Measurements from ENCODE around the gene CALHM1.
"Not testable (repeated sequence)": the region's sequence is repeated elsewhere in the genome, so short reads cannot be mapped to it uniquely, and the experiment has no call there.

CALHM1 gene

DNA sequence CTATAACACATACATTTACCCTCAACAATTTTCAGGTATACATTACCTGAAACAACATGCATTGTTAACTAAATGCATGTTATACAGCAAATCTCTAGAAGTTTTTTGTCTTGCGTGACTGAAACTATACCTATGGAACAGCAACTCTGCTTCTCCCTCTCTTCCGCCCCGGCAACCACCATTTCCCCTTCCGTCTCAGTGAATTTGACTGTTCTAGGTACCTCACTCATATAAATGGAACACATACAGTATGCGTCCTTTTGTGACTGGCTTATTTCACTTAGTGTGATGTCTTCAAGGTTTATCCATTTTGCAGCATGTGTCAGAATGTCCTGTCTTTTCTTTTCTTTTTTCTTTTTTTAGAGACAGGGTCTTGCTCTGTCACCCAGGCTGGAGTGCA lies 29.1 kb downstream of the CALHM1 start:
- no peak for DNase-seq (ENCODE audit: low read depth)

DNA sequence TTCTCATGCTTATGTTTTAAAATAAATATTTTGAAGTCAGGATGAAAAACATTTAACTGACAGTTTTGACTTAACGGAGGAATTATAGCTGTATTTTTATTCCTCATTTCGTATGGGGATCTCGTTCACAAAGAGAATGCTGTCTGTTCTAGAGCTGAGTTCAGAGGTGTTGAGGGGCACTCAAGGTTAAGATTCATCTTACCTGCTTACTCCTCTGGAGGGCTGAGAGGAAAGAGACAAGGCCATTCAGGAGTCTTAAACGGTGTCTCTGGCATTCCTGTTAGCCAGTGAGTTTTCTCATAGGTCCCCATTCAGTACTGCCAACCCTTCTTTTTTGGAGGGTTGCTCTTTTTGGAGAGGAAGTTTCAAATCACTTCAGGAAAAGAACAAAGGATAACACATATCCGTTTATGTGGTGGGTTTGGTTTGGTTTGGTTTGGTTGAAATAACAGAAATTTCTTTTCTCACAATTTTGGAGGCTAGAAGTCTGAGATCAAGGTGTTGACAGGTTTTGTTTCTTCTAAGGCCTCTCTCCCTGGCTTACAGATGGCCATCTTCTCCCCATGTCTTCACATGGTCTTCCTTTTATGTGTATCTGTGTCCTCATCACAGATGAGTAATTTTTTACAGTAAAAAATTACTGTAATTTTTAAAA lies 29.6 kb downstream of the CALHM1 start:
- DNase-seq (ENCODE audit: low read depth), result no peak

DNA sequence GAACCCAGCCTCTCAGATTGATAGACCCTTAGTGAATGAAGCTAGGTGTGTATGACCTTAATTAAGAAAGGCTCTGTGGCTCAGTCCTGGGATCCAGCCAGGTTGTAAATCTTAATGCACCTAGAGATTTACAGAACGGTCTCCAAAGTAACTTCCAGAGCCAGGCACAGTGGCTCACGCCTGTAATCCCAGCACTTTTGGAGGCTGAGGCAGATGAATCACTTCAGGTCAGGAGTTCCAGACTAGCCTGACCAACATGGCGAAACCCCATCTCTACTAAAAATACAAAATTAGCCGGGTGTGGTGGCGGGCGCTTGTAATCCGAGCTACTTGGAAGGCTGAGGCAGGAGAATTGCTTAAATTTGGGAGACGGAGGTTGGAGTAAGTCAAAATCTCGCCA lies 30.8 kb downstream of the CALHM1 start:
- DNase-seq (ENCODE audit: low read depth), result no peak

DNA sequence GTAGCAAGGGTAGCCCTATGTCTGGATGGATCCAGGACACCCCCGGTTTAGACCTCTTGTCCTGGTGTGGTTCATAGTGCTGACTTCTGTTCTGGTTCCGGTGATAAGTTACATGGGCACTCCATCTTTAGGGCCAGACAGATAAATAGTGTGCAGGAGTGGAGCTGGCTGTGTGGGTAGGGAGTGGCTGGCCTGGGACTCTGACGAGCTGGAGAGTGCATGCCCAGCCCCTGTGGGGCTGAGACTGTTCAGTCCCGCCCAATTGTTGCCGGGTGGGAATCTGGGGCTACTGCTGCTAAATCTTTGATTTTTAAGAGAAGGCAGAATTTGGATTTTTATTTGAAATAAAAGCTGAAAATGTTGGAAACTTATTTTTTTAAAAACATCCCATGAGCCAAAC lies 35.0 kb downstream of the CALHM1 start:
- no peak for DNase-seq (ENCODE audit: low read depth)

DNA sequence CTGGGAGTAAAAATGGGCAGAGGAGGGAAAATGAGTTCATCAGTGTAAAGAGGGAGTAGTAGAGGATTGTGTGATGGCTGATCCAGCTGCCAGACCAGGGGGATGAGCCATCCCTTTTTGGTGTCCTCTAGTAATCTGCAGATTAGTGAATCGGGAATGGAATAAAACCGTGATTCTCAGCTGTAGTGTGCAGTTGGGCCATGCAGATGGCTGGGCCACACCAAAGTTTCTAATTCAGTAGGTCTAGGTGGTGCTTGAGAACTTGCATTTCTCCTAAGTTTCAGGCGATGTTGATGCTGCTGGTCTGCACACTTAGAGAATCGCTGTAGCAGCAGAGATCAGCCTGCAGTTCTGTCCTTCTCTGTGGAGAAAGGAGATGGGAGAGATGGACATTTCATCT lies 39.6 kb downstream of the CALHM1 start:
- DNase-seq (ENCODE audit: low read depth), result no peak

DNA sequence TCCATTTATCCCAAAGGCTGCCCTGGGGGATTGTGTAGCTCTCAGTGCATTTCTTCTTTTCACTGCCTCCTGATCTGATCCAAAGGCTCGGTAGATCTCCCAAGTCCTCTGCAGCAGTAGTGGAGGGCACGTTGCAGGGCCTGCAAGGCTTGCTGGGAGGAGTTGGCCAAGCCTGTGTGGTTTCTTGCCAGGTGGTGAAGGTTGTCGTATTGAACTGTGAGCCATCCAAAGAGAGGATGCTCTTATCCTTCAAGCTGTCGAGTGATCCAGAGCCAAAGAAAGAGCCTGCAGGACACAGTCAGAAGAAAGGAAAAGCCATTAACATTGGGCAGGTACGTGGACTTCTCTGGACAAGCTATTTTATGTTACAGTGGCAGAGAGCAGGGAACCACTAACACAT lies 41.1 kb downstream of the CALHM1 start:
- DNase-seq (ENCODE audit: low read depth), result no peak

DNA sequence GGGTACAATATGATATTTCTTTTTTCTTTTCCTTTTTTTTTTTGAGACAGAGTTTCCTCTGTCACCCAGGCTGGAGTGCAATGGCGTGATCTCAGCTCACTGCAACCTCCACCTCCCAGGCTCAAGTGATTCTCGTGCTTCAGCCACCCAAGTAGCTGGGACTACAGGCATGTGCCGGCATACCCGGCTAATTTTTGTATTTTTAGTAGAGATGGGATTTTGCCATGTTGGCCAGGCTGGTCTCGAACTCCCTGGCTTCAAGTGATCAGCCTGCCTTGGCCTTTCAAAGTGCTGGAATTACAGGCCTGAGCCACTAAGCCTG lies 41.6 kb downstream of the CALHM1 start:
- not testable (repeated sequence) for DNase-seq (ENCODE audit: low read depth)

DNA sequence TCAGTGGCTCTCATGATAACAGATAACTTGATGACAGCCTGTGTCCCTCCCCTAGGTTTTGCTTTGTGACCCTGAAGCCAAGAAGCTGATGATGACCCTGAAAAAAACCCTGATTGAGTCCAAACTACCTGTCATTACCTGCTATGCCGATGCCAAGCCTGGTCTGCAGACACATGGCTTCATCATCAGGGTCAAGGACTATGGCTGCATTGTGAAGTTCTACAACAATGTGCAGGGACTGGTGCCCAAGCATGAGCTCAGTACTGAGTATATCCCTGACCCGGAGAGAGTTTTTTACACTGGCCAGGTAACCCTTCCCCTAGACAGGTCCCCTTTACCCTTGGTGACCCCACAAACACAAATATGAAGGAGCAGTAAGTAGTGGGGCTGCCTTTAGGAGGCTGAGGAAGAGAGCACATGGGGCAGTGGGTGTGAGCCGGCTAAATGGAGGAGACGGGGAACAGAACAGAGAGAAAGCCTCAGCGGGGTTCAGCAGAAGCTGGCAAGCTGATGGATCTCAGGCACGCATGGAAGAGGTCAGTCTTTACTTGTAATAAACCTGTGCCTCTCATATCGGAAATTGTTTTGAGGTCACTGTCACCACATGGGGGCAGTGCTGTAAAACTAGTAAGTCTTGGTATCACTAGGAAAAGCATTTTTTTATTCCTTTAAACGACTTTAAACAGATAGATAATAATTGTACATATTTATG lies 42.1 kb downstream of the CALHM1 start:
- peak; percentile 46 for DNase-seq (ENCODE audit: low read depth)

DNA sequence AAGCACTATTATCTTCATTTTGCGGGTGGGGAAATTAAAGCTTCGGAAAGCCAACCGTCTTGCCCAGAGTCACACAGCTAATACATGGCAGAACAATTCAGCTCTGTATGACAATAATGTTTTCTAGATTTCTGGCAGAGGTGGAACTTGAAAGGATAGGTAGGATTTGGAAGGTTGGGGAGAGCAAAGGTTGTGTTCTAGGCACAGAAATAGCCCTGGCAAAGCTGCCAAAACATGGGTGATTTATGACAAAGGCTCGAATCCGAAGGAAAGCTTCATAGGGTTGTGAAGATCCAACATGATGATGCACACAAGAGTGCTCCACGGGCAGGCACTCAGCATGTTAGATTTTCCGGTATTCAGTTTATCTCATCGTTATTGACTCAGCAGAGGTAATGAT lies 43.1 kb downstream of the CALHM1 start:
- DNase-seq (ENCODE audit: low read depth), result no peak

DNA sequence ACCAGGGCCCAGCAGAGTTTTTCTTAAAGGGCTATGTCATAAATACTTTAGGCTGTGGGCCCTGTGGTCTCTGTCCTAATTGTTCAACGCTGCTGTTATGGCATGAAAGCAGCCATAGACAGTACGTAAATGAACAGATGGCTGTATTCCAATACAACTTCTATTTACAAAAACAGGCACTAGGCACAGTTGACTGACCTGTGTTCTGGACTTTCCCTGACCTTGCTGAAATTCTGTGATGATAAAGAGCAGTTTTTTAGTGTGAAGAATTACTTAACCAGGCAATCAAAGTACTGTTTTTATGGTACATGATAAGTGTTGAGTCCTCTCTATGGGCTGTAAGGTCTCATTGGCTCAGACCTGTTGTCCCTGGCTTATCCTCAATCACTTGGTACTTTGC lies 45.1 kb downstream of the CALHM1 start:
- no peak for DNase-seq (ENCODE audit: low read depth)

All from GM04504 (cell line).